K562 (cell line): ENCODE data around the gene FIS1. TPM values are rescaled to one million over a fixed set of nuclear protein-coding genes. Genes with fewer than 3 reads are reported as not detected.

ENCODE experiments used
- ASH1L ChIP-seq: fragments of 450-650 bp; IDR thresholded peaks from 2 replicates; pipeline ENCODE4 v1.6.1; 2018; ENCODE audit warnings: borderline replicate concordance, mild to moderate bottlenecking, low read depth; ENCODE audit not compliant: partially characterized antibody
- ATF1 ChIP-seq, 2 experiments: fragments of 450-650 bp in 1 of 2; IDR thresholded peaks; 2 replicates each; pipeline ENCODE4 v1.6.1; 2016; ENCODE audit warnings: missing compliant biosample characterization in 1 of 2, missing genetic modification characterization in 1 of 2
- BHLHE40 ChIP-seq: IDR thresholded peaks from 2 replicates; pipeline ENCODE4 v1.6.1; 2011; ENCODE audit warnings: low read length, improper control_type of control experiment
- CEBPZ ChIP-seq: fragments of 150-350 bp; IDR thresholded peaks from 2 replicates; pipeline ENCODE4 v1.6.1; 2014; ENCODE audit warnings: low read depth, mild to moderate bottlenecking, low read length, borderline replicate concordance
- E2F4 ChIP-seq: sonication (generic); formaldehyde crosslinking; IDR thresholded peaks from 2 replicates; pipeline ENCODE4 v1.8.0; 2022; ENCODE audit warnings: mild to moderate bottlenecking, low read depth, missing genetic modification reagents
- JUNB ChIP-seq: fragments of 450-650 bp; formaldehyde crosslinking; conservative IDR thresholded peaks from 2 replicates; pipeline ENCODE4 v1.4.0; 2020; ENCODE audit warnings: mild to moderate bottlenecking
- KAT7 ChIP-seq: sonication (generic); formaldehyde crosslinking; IDR thresholded peaks from 2 replicates; pipeline ENCODE4 v1.8.0; 2022; ENCODE audit warnings: missing genetic modification reagents, mild to moderate bottlenecking, borderline replicate concordance
- MXD1 ChIP-seq: fragments of 250-450 bp; sonication (Bioruptor Pico); IDR thresholded peaks from 2 replicates; pipeline ENCODE4 v1.8.0; 2021; ENCODE audit warnings: borderline replicate concordance, mild to moderate bottlenecking, moderate library complexity; ENCODE audit not compliant: poor library complexity, severe bottlenecking
- MYBL2 ChIP-seq, 2 experiments: fragments of 450-650 bp in 1 of 2; sonication (generic) in 1 of 2; formaldehyde crosslinking in 1 of 2; IDR thresholded peaks; 2 replicates each; pipeline versions ENCODE4 v1.6.1 to v1.8.1; 2017 to 2022; ENCODE audit warnings: borderline replicate concordance in 1 of 2, inconsistent platforms in 1 of 2, low read depth in 1 of 2, mild to moderate bottlenecking in 1 of 2, missing genetic modification reagents in 1 of 2, moderate library complexity in 1 of 2
- POLR3A ChIP-seq: IDR thresholded peaks from 2 replicates; pipeline ENCODE4 v1.6.1; 2011; ENCODE audit warnings: borderline replicate concordance, mild to moderate bottlenecking, moderate library complexity; ENCODE audit not compliant: insufficient read length, insufficient read depth; ENCODE audit errors: extremely low read depth
- SAFB ChIP-seq: fragments of 200-400 bp; formaldehyde crosslinking; IDR thresholded peaks from 2 replicates; pipeline ENCODE4 v1.6.1; 2017; ENCODE audit warnings: low read depth, low read length, borderline replicate concordance
- SMAD4 ChIP-seq: fragments of 250-450 bp; sonication (Bioruptor Pico); conservative IDR thresholded peaks from 2 replicates; pipeline ENCODE4 v1.8.0; 2021; ENCODE audit warnings: inconsistent platforms, mild to moderate bottlenecking, moderate library complexity
- SRSF3 ChIP-seq: fragments of 200-400 bp; formaldehyde crosslinking; IDR thresholded peaks from 2 replicates; pipeline ENCODE4 v1.6.1; 2016; ENCODE audit warnings: mild to moderate bottlenecking, low read length, moderate library complexity; ENCODE audit not compliant: insufficient read depth
- TFAM ChIP-seq: fragments of 250-450 bp; sonication (Bioruptor Pico); conservative IDR thresholded peaks from 2 replicates; pipeline ENCODE4 v1.5.0; 2021; ENCODE audit warnings: mild to moderate bottlenecking, moderate library complexity
- TGIF2 ChIP-seq: sonication (generic); formaldehyde crosslinking; IDR thresholded peaks from 2 replicates; pipeline ENCODE4 v1.8.1; 2022; ENCODE audit warnings: mild to moderate bottlenecking, missing genetic modification reagents, moderate library complexity
- ZBTB17 ChIP-seq: fragments of 450-650 bp; formaldehyde crosslinking; IDR thresholded peaks from 2 replicates; pipeline ENCODE4 v1.4.0; 2020; ENCODE audit warnings: mild to moderate bottlenecking
- ZBTB7A ChIP-seq: IDR thresholded peaks from 2 replicates; pipeline ENCODE4 v1.6.1; 2011; ENCODE audit warnings: low read depth, mild to moderate bottlenecking, low read length, moderate library complexity, borderline replicate concordance; ENCODE audit not compliant: control insufficient read depth
- ZNF224 ChIP-seq: sonication (generic); formaldehyde crosslinking; IDR thresholded peaks from 2 replicates; pipeline ENCODE4 v1.8.0; 2022; ENCODE audit warnings: mild to moderate bottlenecking, missing genetic modification reagents
- polyA plus RNA-seq, 8 experiments: library from polyadenylated mRNA; depleted of rRNA in 4 of 8; stranded (reverse) in 5 of 8; unstranded in 3 of 8; fragments of >200 nt; fragmentation: Nextera tagmentation in 2 of 8; fragmentation: Illumina TruSeq in 1 of 8; extraction: Ambion mirVana in 2 of 8; extraction: Trizol in 1 of 8; gene quantifications; 2 replicates each; pipeline versions ENCODE4 v1.2.1 to v1.2.3, GENCODE V29; 2011 to 2014; ENCODE audit warnings: inconsistent platforms in 1 of 8, missing spikeins in 1 of 8
- total RNA-seq, 7 experiments: library from RNA; depleted of rRNA in 6 of 7; stranded (reverse); fragments of >200 nt in 6 of 7; fragmentation: Illumina TruSeq in 2 of 7; extraction: Trizol in 2 of 7; gene quantifications; 2 replicates each; pipeline versions ENCODE4 v1.2.1 to v1.2.3, GENCODE V29; 2011 to 2021; ENCODE audit warnings: low replicate concordance in 1 of 7

The FIS1 gene
- total and polyA plus RNA-seq, 9 of the 15 experiments (the other 6 are each of a cell fraction or from before 2014, with no cell fraction given) = 86.0 to 257 (median 144) TPM

- TF ChIP-seq BHLHE40 = peak; percentile 85
- TF ChIP-seq SRSF3 = no peak
- no peak for TF ChIP-seq E2F4 (CRISPR knock-in tag)
- no peak for TF ChIP-seq TFAM (CRISPR knock-in tag)
- no peak for TF ChIP-seq ATF1 (CRISPR knock-in tag; IDR thresholded peaks at IDR 0.05)
- peak; percentile 91 for TF ChIP-seq ATF1 (tag; IDR thresholded peaks at IDR 0.05)
- TF ChIP-seq CEBPZ = no peak
- TF ChIP-seq ZBTB17 (CRISPR knock-in tag) = no peak
- TF ChIP-seq SMAD4 (CRISPR knock-in tag) = peak; percentile 90
- TF ChIP-seq JUNB (CRISPR knock-in tag) = no peak
- no peak for TF ChIP-seq ZNF224 (CRISPR knock-in tag)
- peak; percentile 97 for TF ChIP-seq ZBTB7A
- TF ChIP-seq POLR3A = no peak
- no peak for TF ChIP-seq TGIF2
- peak; percentile 86 for TF ChIP-seq ASH1L
- TF ChIP-seq SAFB = peak; percentile 1; the same call in 1 of the 2 replicates
- TF ChIP-seq KAT7 (CRISPR knock-in tag) = no peak
- TF ChIP-seq MYBL2 (IDR thresholded peaks at IDR 0.05; ENCODE audit: low read depth) = no peak
- no peak for TF ChIP-seq MYBL2 (CRISPR knock-in tag; IDR thresholded peaks at IDR 0.05; ENCODE audit: borderline replicate concordance)
- TF ChIP-seq MXD1 (CRISPR knock-in tag) = no peak
These were observed 27.3 kb downstream of the FIS1 start, which contains the start of the genes PLOD3 and ZNHIT1 (continued) for GRCh38 chr7:101217388-101218235.
